ENCODE data around the gene FAM110A. TPM values are rescaled to one million over a fixed set of nuclear protein-coding genes. Genes with fewer than 3 reads are reported as not detected.

Gene FAM110A
- total and polyA plus RNA-seq, 9 of the 15 experiments (the other 6 are each of a cell fraction or from before 2014, with no cell fraction given) = 0.73 to 15.5 (median 3.6) TPM

GRCh38 chr20:828987-829386 lies 4.5 kb upstream of the FAM110A start (continued):
- TF ChIP-seq BRCA1 (IDR thresholded peaks at IDR 0.05) (no peak), BRCA1 (CRISPR knock-in tag; IDR thresholded peaks at IDR 0.05) (no peak), EZH2 (IDR thresholded peaks at IDR 0.05; ENCODE audit: borderline replicate concordance, low read depth, low read length) (no peak), ZNF696 (CRISPR knock-in tag; conservative IDR thresholded peaks at IDR 0.05) (no peak), SMAD2 (IDR thresholded peaks at IDR 0.05; ENCODE audit: low read depth, low read length) (no peak), NFE2 (IDR thresholded peaks at IDR 0.05; ENCODE audit: low read depth) (no peak), BRD4 (IDR thresholded peaks at IDR 0.05) (no peak), HMBOX1 (IDR thresholded peaks at IDR 0.05) (peak; percentile 85), DDX20 (tag; IDR thresholded peaks at IDR 0.05; ENCODE audit: low read depth) (0 out of 2 replicates have a peak, but pooled peaks have one; percentile 41), THAP12 (CRISPR knock-in tag; IDR thresholded peaks at IDR 0.05) (no peak), HCFC1 (IDR thresholded peaks at IDR 0.05; ENCODE audit: low read depth, low read length) (no peak), PBX2 (CRISPR knock-in tag; IDR thresholded peaks at IDR 0.05; ENCODE audit: low read depth) (no peak), PBX2 (tag; conservative IDR thresholded peaks at IDR 0.05; ENCODE audit: low read depth) (peak; percentile 92), E2F3 (CRISPR knock-in tag; IDR thresholded peaks at IDR 0.05) (no peak), FOS (IDR thresholded peaks at IDR 0.05; ENCODE audit: extremely low read depth, insufficient read length) (no peak), ZNF507 (tag; conservative IDR thresholded peaks at IDR 0.05) (no peak), KDM5B (IDR thresholded peaks at IDR 0.05; ENCODE audit: insufficient replicate concordance, low read depth, low read length) (no peak), STAT5A (IDR thresholded peaks at IDR 0.05; ENCODE audit: borderline replicate concordance, low read length) (peak; percentile 73; the same call in 1 of the 2 replicates), GTF2F1 (IDR thresholded peaks at IDR 0.05; ENCODE audit: low read depth, low read length) (no peak), ELF2 (CRISPR knock-in tag; IDR thresholded peaks at IDR 0.05) (no peak), GABPB2 (CRISPR knock-in tag; conservative IDR thresholded peaks at IDR 0.05) (no peak), BRF1 (IDR thresholded peaks at IDR 0.05; ENCODE audit: borderline replicate concordance, extremely low read depth, insufficient read length) (no peak), CBFA2T3 (IDR thresholded peaks at IDR 0.05) (peak; percentile 93), CBX5 (IDR thresholded peaks at IDR 0.05; ENCODE audit: borderline replicate concordance, low read depth) (no peak), PHB (CRISPR knock-in tag; IDR thresholded peaks at IDR 0.05) (no peak), ZNF239 (CRISPR knock-in tag; IDR thresholded peaks at IDR 0.05) (no peak), ZC3H8 (IDR thresholded peaks at IDR 0.05) (no peak), MCM3 (IDR thresholded peaks at IDR 0.05) (no peak), ARHGAP35 (IDR thresholded peaks at IDR 0.05; ENCODE audit: partially characterized antibody) (no peak)
